ENCODE results near the gene SRSF4. TPM values are rescaled to one million over a fixed set of nuclear protein-coding genes. Genes with fewer than 3 reads are reported as not detected.
"Not testable (repeated sequence)": the region's sequence is repeated elsewhere in the genome, so short reads cannot be mapped to it uniquely, and the experiment has no call there.

SRSF4 gene
- total and polyA plus RNA-seq, 10 of the 15 experiments (the other 5 are each of a cell fraction or from before 2014, with no cell fraction given): 17.2 to 107 (median 78.6) TPM

DNA sequence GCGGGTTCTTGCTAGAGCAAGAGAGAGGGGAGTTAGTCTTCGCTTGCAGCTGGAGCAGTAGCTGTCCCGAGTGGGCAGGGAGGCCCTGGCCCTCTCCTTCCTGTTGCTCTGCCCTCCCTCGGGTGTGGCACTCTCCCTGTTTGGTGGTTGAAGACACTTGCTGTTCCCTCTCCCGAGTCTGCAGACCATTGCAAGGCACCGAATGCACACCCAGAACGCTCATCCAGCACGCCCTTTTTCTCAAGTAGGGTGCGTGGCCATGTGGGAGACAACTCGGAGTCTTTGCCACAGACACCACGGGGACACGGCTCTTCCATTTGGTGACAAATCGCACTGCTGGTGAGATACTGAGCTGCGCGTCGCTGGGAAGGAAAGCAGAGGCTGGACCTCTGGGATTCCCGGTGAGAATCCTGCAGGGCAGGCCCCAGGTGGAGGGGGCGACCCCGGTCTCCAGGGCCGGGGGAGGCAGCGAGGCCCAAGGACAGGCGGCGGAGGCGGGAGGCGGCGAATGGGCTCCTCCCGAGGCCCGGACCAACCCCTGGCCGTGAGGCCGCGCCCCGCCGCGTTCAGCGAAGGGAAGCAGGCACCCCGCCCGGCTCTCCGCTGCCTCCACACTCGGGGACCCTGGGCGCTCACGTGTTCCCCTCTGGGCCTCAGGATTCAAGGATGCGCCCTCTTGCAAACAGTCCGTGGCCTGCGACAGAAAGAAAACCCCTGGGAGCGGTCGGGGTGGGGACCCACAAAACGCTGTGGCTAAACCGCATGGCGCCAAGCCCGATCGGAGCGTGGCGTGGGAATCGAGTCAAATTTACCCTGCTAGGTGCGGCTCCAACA lies 47.6 kb downstream of the SRSF4 start (continued):
- no peak for TF ChIP-seq HSF1 (IDR thresholded peaks at IDR 0.05; ENCODE audit: low read depth, low read length)
- no peak for TF ChIP-seq NR2F1 (conservative IDR thresholded peaks at IDR 0.05)
- no peak for TF ChIP-seq CHD2 (IDR thresholded peaks at IDR 0.05; ENCODE audit: borderline replicate concordance, low read depth, low read length)
- no peak for TF ChIP-seq CBX5 (IDR thresholded peaks at IDR 0.05; ENCODE audit: low read depth)
- TF ChIP-seq, protein P1, sequence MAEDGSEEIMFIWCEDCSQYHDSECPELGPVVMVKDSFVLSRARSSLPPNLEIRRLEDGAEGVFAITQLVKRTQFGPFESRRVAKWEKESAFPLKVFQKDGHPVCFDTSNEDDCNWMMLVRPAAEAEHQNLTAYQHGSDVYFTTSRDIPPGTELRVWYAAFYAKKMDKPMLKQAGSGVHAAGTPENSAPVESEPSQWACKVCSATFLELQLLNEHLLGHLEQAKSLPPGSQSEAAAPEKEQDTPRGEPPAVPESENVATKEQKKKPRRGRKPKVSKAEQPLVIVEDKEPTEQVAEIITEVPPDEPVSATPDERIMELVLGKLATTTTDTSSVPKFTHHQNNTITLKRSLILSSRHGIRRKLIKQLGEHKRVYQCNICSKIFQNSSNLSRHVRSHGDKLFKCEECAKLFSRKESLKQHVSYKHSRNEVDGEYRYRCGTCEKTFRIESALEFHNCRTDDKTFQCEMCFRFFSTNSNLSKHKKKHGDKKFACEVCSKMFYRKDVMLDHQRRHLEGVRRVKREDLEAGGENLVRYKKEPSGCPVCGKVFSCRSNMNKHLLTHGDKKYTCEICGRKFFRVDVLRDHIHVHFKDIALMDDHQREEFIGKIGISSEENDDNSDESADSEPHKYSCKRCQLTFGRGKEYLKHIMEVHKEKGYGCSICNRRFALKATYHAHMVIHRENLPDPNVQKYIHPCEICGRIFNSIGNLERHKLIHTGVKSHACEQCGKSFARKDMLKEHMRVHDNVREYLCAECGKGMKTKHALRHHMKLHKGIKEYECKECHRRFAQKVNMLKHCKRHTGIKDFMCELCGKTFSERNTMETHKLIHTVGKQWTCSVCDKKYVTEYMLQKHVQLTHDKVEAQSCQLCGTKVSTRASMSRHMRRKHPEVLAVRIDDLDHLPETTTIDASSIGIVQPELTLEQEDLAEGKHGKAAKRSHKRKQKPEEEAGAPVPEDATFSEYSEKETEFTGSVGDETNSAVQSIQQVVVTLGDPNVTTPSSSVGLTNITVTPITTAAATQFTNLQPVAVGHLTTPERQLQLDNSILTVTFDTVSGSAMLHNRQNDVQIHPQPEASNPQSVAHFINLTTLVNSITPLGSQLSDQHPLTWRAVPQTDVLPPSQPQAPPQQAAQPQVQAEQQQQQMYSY (CRISPR knock-in tag; IDR thresholded peaks at IDR 0.05): no peak
- TF ChIP-seq KLF5 (IDR thresholded peaks at IDR 0.05; ENCODE audit: partially characterized antibody): no peak

- ChIA-PET RAD21 (ENCODE audit: unreplicated experiment) (interaction anchor here (1.0 kb wide), 1 partner anchor 11 kb away, joined by 3 read pairs; no protein-coding TSS in a partner anchor), CTCF (interaction anchor here (1.0 kb wide), 1 partner anchor 33 kb away, joined by 3 read pairs; no protein-coding TSS in a partner anchor), SMC1A (ENCODE audit: uncharacterized antibody, unreplicated experiment) (interaction anchor here (0.6 to 0.7 kb wide), 2 partner anchors 82 to 345 kb away, joined by 3 read pairs; no protein-coding TSS in a partner anchor), POLR2A (interaction anchor here (0.6 to 0.9 kb wide), 2 partner anchors 16 to 64 kb away, joined by 3 to 5 read pairs; no protein-coding TSS in a partner anchor)
- H3K79me2 ChIP-seq (ENCODE audit: control insufficient read depth, insufficient read depth, low read length); H3K9me3 ChIP-seq (replicated peaks; ENCODE audit: control insufficient read depth, insufficient read depth, low read length); H3K27ac ChIP-seq (ENCODE audit: control insufficient read depth, insufficient read depth); H3K9ac ChIP-seq (ENCODE audit: control insufficient read depth, insufficient read depth, low read length); intact Hi-C loops (cut with micrococcal nuclease; ENCODE audit: unreplicated experiment); BruUV-seq (replicated peaks); H3K36me3 ChIP-seq (ENCODE audit: control insufficient read depth in 2 of 2, insufficient read depth in 2 of 2, low read length in 1 of 2); H4K20me1 ChIP-seq (ENCODE audit: control insufficient read depth, insufficient read depth); FAIRE-seq; in situ Hi-C loops (cut with MboI); ATAC-seq; H2AFZ ChIP-seq (ENCODE audit: control insufficient read depth, low read depth, low read length); H3K4me3 ChIP-seq; H3K4me2 ChIP-seq (ENCODE audit: control insufficient read depth, insufficient read depth); DNase-seq (ENCODE audit: low read depth, low spot score); H3K27me3 ChIP-seq (replicated peaks in 1 of 2; ENCODE audit: control insufficient read depth in 2 of 2, insufficient read depth in 2 of 2, low read length in 1 of 2); H3K4me1 ChIP-seq (ENCODE audit: control insufficient read depth, insufficient read depth, low read length): not testable (repeated sequence)
- 86% methylated on average over 24 of the region's 29 CpGs for WGBS (ENCODE audit: insufficient coverage, insufficient replicate concordance, low lambda C conversion rate, missing lambda C conversion rate)
Observed at GRCh38 chr1:29131056-29131455, 50.6 kb downstream of the SRSF4 start.

Data from GM12878 (cell line).